ENCODE results near the gene FOXL1.

Gene FOXL1

GRCh38 chr16:86569701-86570447 lies 8.5 kb upstream of the FOXL1 start:
- DNase-seq (ENCODE audit: insufficient read length, low spot score) (no peak), FAIRE-seq (no peak)
- TF ChIP-seq POLR2A (IDR thresholded peaks at IDR 0.05; ENCODE audit: low read depth, low read length): no peak

- no peak for FAIRE-seq
- no peak for DNase-seq (ENCODE audit: insufficient read length, low spot score)
- no peak for TF ChIP-seq POLR2A (IDR thresholded peaks at IDR 0.05; ENCODE audit: low read depth, low read length)
Measured at GRCh38 chr16:86570558-86571529, 7.5 kb upstream of the FOXL1 start.

GRCh38 chr16:86571530-86571915 lies 6.8 kb upstream of the FOXL1 start:
- no peak for DNase-seq (ENCODE audit: insufficient read length, low spot score)
- no peak for FAIRE-seq
- no peak for TF ChIP-seq POLR2A (IDR thresholded peaks at IDR 0.05; ENCODE audit: low read depth, low read length)

- no peak for TF ChIP-seq POLR2A (IDR thresholded peaks at IDR 0.05; ENCODE audit: low read depth, low read length)
- FAIRE-seq (no peak), DNase-seq (ENCODE audit: insufficient read length, low spot score) (no peak)
Measured at GRCh38 chr16:86572041-86572521, 6.3 kb upstream of the FOXL1 start.

- FAIRE-seq (no peak), DNase-seq (ENCODE audit: insufficient read length, low spot score) (no peak)
- no peak for TF ChIP-seq POLR2A (IDR thresholded peaks at IDR 0.05; ENCODE audit: low read depth, low read length)
Measured at GRCh38 chr16:86572606-86573005, 5.7 kb upstream of the FOXL1 start.

- no peak for TF ChIP-seq POLR2A (IDR thresholded peaks at IDR 0.05; ENCODE audit: low read depth, low read length)
- no peak for DNase-seq (ENCODE audit: insufficient read length, low spot score)
- FAIRE-seq: no peak
Measured at GRCh38 chr16:86573215-86573614, 5.1 kb upstream of the FOXL1 start.

- TF ChIP-seq POLR2A (IDR thresholded peaks at IDR 0.05; ENCODE audit: low read depth, low read length): no peak
- DNase-seq (ENCODE audit: insufficient read length, low spot score): no peak
- no peak for FAIRE-seq
Measured at GRCh38 chr16:86573646-86574508, 4.5 kb upstream of the FOXL1 start.

- TF ChIP-seq POLR2A (IDR thresholded peaks at IDR 0.05; ENCODE audit: low read depth, low read length): no peak
- FAIRE-seq (no peak), DNase-seq (ENCODE audit: insufficient read length, low spot score) (no peak)
Measured at GRCh38 chr16:86574646-86575045, 3.7 kb upstream of the FOXL1 start.

GRCh38 chr16:86575095-86575685 lies 3.2 kb upstream of the FOXL1 start:
- DNase-seq (ENCODE audit: insufficient read length, low spot score) (no peak), FAIRE-seq (no peak)
- no peak for TF ChIP-seq POLR2A (IDR thresholded peaks at IDR 0.05; ENCODE audit: low read depth, low read length)

GRCh38 chr16:86575754-86576557 lies 2.4 kb upstream of the FOXL1 start:
- DNase-seq (ENCODE audit: insufficient read length, low spot score) (peak; percentile 100), FAIRE-seq (no peak)
- TF ChIP-seq POLR2A (IDR thresholded peaks at IDR 0.05; ENCODE audit: low read depth, low read length): peak; percentile 88

- DNase-seq (ENCODE audit: insufficient read length, low spot score) (no peak), FAIRE-seq (no peak)
- TF ChIP-seq POLR2A (IDR thresholded peaks at IDR 0.05; ENCODE audit: low read depth, low read length): peak; percentile 33; the same call in 1 of the 2 replicates
Measured at GRCh38 chr16:86576591-86577313, 1.6 kb upstream of the FOXL1 start.

Measured in H54 (cell line).